Hippocampal formation (tissue), 2 donors: ENCODE results near the gene KCNB1.

ENCODE experiments used
- DNase-seq, 2 donors: peaks; one replicate each; lab custom pipeline; 2025; lab: John Stamatoyannopoulos, UW

Gene KCNB1

GRCh38 chr20:49351775-49352174, 130.7 kb downstream of the KCNB1 start:
- no peak for DNase-seq

- DNase-seq, result no peak
Measured at GRCh38 chr20:49349694-49350252, 132.7 kb downstream of the KCNB1 start.

- no peak for DNase-seq
Measured at GRCh38 chr20:49349078-49349477, 133.4 kb downstream of the KCNB1 start.

- DNase-seq, result no peak
Measured at GRCh38 chr20:49348563-49348962, 133.9 kb downstream of the KCNB1 start.

GRCh38 chr20:49347156-49347555, 135.3 kb downstream of the KCNB1 start:
- no peak for DNase-seq

GRCh38 chr20:49346682-49347081, 135.8 kb downstream of the KCNB1 start:
- no peak for DNase-seq

GRCh38 chr20:49345524-49345923, 136.9 kb downstream of the KCNB1 start:
- peak in 1 of 2 donors; percentile 30 for DNase-seq

GRCh38 chr20:49344975-49345374, 137.5 kb downstream of the KCNB1 start:
- peak in 1 of 2 donors; percentile 79 for DNase-seq

GRCh38 chr20:49344140-49344539, 138.3 kb downstream of the KCNB1 start:
- DNase-seq, result no peak

GRCh38 chr20:49343246-49343645, 139.2 kb downstream of the KCNB1 start:
- no peak for DNase-seq

- DNase-seq, result no peak
Measured at GRCh38 chr20:49340161-49340966, 142.1 kb downstream of the KCNB1 start.

GRCh38 chr20:49339123-49339522, 143.3 kb downstream of the KCNB1 start:
- no peak for DNase-seq

- DNase-seq, result no peak
Measured at GRCh38 chr20:49338061-49338460, 144.4 kb downstream of the KCNB1 start.

GRCh38 chr20:49337357-49337756, 145.1 kb downstream of the KCNB1 start:
- no peak for DNase-seq

- DNase-seq, result no peak
Measured at GRCh38 chr20:49336786-49337185, 145.7 kb downstream of the KCNB1 start.

GRCh38 chr20:49335476-49335875, 147.0 kb downstream of the KCNB1 start:
- DNase-seq, result no peak

- DNase-seq, result no peak
Measured at GRCh38 chr20:49330701-49331615, 151.5 kb downstream of the KCNB1 start.

- no peak for DNase-seq
Measured at GRCh38 chr20:49328790-49329189, 153.7 kb downstream of the KCNB1 start.

GRCh38 chr20:49326026-49326425, 156.4 kb downstream of the KCNB1 start:
- no peak for DNase-seq

- DNase-seq, result no peak
Measured at GRCh38 chr20:49324306-49324705, 158.2 kb downstream of the KCNB1 start.

- no peak for DNase-seq
Measured at GRCh38 chr20:49323622-49324238, 158.7 kb downstream of the KCNB1 start.

GRCh38 chr20:49320460-49320859, 162.0 kb downstream of the KCNB1 start:
- DNase-seq, result no peak
